Skeletal muscle satellite cell (primary cell): ENCODE data around the gene MCF2L.

Source experiments
- H3K27me3 ChIP-seq: 2 replicates; pipeline ENCODE4 v1.7.0; 2013; ENCODE audit warnings: low read length; ENCODE audit not compliant: control insufficient read depth, insufficient read depth
- H3K36me3 ChIP-seq: 2 replicates; pipeline ENCODE4 v1.7.0; 2013; ENCODE audit warnings: mild to moderate bottlenecking, control low read depth, low read length; ENCODE audit not compliant: insufficient read depth
- H3K4me1 ChIP-seq: 2 replicates; pipeline ENCODE4 v1.7.0; 2013; ENCODE audit warnings: low read length; ENCODE audit not compliant: control insufficient read depth, insufficient read depth
- H3K4me2 ChIP-seq: 2 replicates; pipeline ENCODE4 v1.7.0; 2013; ENCODE audit warnings: mild to moderate bottlenecking, low read length
- H3K4me3 ChIP-seq: 2 replicates; pipeline ENCODE4 v1.7.0; 2013; ENCODE audit warnings: low read length
- H3K9ac ChIP-seq: 2 replicates; pipeline ENCODE4 v1.7.0; 2013; ENCODE audit warnings: mild to moderate bottlenecking, low read depth, low read length, moderate library complexity
- H3K9me3 ChIP-seq: replicated peaks from 2 replicates; pipeline ENCODE4 v1.7.0; 2013; ENCODE audit warnings: mild to moderate bottlenecking, control low read depth, low read length

The MCF2L gene

GRCh38 chr13:113016526-113017295 lies 47.7 kb downstream of the MCF2L start:
- H3K36me3 ChIP-seq = no peaks in the 10 kb centered on the region
- H3K4me2 ChIP-seq = no peak overlapping the region
- no peak overlapping the region for H3K9ac ChIP-seq
- no peak overlapping the region for H3K4me3 ChIP-seq
- H3K27me3 ChIP-seq = peaks cover 14% of the 10 kb centered on the region
- no peaks in the 10 kb centered on the region for H3K4me1 ChIP-seq
- no peaks in the 10 kb centered on the region for H3K9me3 ChIP-seq

GRCh38 chr13:113017506-113018215 lies 48.6 kb downstream of the MCF2L start:
- no peak overlapping the region for H3K4me3 ChIP-seq
- no peaks in the 10 kb centered on the region for H3K9me3 ChIP-seq
- no peak overlapping the region for H3K9ac ChIP-seq
- H3K36me3 ChIP-seq = no peaks in the 10 kb centered on the region
- H3K4me2 ChIP-seq = no peak overlapping the region
- H3K4me1 ChIP-seq = no peaks in the 10 kb centered on the region
- peaks cover 17% of the 10 kb centered on the region for H3K27me3 ChIP-seq

GRCh38 chr13:113018676-113019465 lies 49.9 kb downstream of the MCF2L start:
- H3K4me3 ChIP-seq = no peak overlapping the region
- H3K4me2 ChIP-seq = no peak overlapping the region
- H3K4me1 ChIP-seq = no peaks in the 10 kb centered on the region
- no peaks in the 10 kb centered on the region for H3K36me3 ChIP-seq
- H3K9ac ChIP-seq = no peak overlapping the region
- H3K27me3 ChIP-seq = peaks cover 29% of the 10 kb centered on the region
- no peaks in the 10 kb centered on the region for H3K9me3 ChIP-seq

GRCh38 chr13:113020323-113021080 lies 51.5 kb downstream of the MCF2L start:
- no peaks in the 10 kb centered on the region for H3K36me3 ChIP-seq
- no peaks in the 10 kb centered on the region for H3K4me1 ChIP-seq
- no peak overlapping the region for H3K4me3 ChIP-seq
- no peak overlapping the region for H3K9ac ChIP-seq
- H3K27me3 ChIP-seq = peaks cover 34% of the 10 kb centered on the region
- H3K4me2 ChIP-seq = no peak overlapping the region
- H3K9me3 ChIP-seq = no peaks in the 10 kb centered on the region

GRCh38 chr13:113021391-113021790 lies 52.4 kb downstream of the MCF2L start:
- Histone ChIP-seq H3K36me3 (no peaks in the 10 kb centered on the region), H3K4me2 (no peak overlapping the region), H3K27me3 (peaks cover 32% of the 10 kb centered on the region), H3K9me3 (no peaks in the 10 kb centered on the region), H3K9ac (no peak overlapping the region), H3K4me1 (no peaks in the 10 kb centered on the region), H3K4me3 (no peak overlapping the region)

- no peaks in the 10 kb centered on the region for H3K9me3 ChIP-seq
- no peak overlapping the region for H3K4me3 ChIP-seq
- no peaks in the 10 kb centered on the region for H3K36me3 ChIP-seq
- peaks cover 37% of the 10 kb centered on the region for H3K27me3 ChIP-seq
- H3K9ac ChIP-seq = no peak overlapping the region
- no peaks in the 10 kb centered on the region for H3K4me1 ChIP-seq
- no peak overlapping the region for H3K4me2 ChIP-seq
Measured at GRCh38 chr13:113021811-113022210, 52.8 kb downstream of the MCF2L start.

GRCh38 chr13:113022391-113022744 lies 53.4 kb downstream of the MCF2L start:
- no peak overlapping the region for H3K9ac ChIP-seq
- H3K27me3 ChIP-seq = peaks cover 42% of the 10 kb centered on the region
- H3K4me2 ChIP-seq = no peak overlapping the region
- no peaks in the 10 kb centered on the region for H3K9me3 ChIP-seq
- H3K4me3 ChIP-seq = no peak overlapping the region
- no peaks in the 10 kb centered on the region for H3K4me1 ChIP-seq
- H3K36me3 ChIP-seq = no peaks in the 10 kb centered on the region

GRCh38 chr13:113022745-113023574 lies 53.9 kb downstream of the MCF2L start:
- Histone ChIP-seq H3K4me2 (no peak overlapping the region), H3K27me3 (peaks cover 46% of the 10 kb centered on the region), H3K4me3 (no peak overlapping the region)

GRCh38 chr13:113023694-113024430 lies 54.8 kb downstream of the MCF2L start:
- Histone ChIP-seq H3K4me3 (no peak overlapping the region), H3K27me3 (peaks cover 48% of the 10 kb centered on the region), H3K9ac (no peak overlapping the region), H3K36me3 (no peaks in the 10 kb centered on the region), H3K9me3 (no peaks in the 10 kb centered on the region), H3K4me2 (no peak overlapping the region), H3K4me1 (no peaks in the 10 kb centered on the region)

More at GRCh38 chr13:113022745-113023574, 53.9 kb downstream of the MCF2L start:
- no peaks in the 10 kb centered on the region for H3K9me3 ChIP-seq
- no peaks in the 10 kb centered on the region for H3K36me3 ChIP-seq
- no peaks in the 10 kb centered on the region for H3K4me1 ChIP-seq
- H3K9ac ChIP-seq = no peak overlapping the region

GRCh38 chr13:113024466-113024865 lies 55.5 kb downstream of the MCF2L start:
- H3K36me3 ChIP-seq = no peaks in the 10 kb centered on the region
- peaks cover 44% of the 10 kb centered on the region for H3K27me3 ChIP-seq

More at GRCh38 chr13:113024466-113024865, 55.5 kb downstream of the MCF2L start:
- no peak overlapping the region for H3K9ac ChIP-seq
- H3K4me2 ChIP-seq = no peak overlapping the region
- H3K4me1 ChIP-seq = no peaks in the 10 kb centered on the region
- no peak overlapping the region for H3K4me3 ChIP-seq
- H3K9me3 ChIP-seq = no peaks in the 10 kb centered on the region
